ENCODE results near the gene DHRS2. TPM values are rescaled to one million over a fixed set of nuclear protein-coding genes. Genes with fewer than 3 reads are reported as not detected.

Gene DHRS2
- total and polyA plus RNA-seq, 2 of the 13 experiments (the other 11 are each of a cell fraction or from before 2014, with no cell fraction given) = 1,621 to 3,021 TPM

DNA sequence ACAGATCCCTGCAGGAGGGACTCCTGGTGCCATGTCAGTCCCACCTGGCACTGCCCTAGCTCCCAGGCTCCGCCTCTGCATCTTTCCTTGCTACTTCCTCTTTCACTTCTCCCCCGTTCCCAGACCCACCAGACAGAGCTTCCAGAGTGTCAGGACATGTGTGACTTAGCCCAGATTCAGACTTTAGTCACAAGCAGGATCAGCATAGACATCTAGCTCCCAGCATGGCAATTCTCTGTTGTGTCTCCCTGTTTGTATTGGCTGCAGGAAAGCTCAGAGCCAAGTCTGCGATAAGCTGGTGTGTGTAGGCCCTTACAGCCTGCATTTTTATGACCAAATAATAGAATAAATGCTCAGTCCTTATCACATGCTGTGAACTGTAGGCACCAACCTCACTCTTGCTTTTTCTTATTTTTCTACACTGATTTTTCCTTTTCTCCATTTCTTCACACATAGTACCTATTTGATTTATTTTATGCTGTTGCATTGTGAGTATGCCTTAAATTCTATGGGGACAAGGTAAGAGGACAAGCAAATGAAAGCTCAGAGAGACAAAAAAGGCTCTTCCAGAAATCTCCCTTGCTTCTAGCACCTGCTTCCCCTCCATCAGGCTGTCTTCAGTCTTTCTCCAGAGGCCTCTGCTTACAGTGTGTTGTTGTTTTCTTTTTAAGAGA lies 5.9 kb downstream of the DHRS2 start (continued):
- TF ChIP-seq, protein P1, sequence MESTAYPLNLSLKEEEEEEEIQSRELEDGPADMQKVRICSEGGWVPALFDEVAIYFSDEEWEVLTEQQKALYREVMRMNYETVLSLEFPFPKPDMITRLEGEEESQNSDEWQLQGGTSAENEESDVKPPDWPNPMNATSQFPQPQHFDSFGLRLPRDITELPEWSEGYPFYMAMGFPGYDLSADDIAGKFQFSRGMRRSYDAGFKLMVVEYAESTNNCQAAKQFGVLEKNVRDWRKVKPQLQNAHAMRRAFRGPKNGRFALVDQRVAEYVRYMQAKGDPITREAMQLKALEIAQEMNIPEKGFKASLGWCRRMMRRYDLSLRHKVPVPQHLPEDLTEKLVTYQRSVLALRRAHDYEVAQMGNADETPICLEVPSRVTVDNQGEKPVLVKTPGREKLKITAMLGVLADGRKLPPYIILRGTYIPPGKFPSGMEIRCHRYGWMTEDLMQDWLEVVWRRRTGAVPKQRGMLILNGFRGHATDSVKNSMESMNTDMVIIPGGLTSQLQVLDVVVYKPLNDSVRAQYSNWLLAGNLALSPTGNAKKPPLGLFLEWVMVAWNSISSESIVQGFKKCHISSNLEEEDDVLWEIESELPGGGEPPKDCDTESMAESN (CRISPR knock-in tag; conservative IDR thresholded peaks at IDR 0.05) = no peak
- TF ChIP-seq SMARCE1 (IDR thresholded peaks at IDR 0.05; ENCODE audit: borderline replicate concordance) (no peak), ZBTB1 (CRISPR knock-in tag; IDR thresholded peaks at IDR 0.05; ENCODE audit: borderline replicate concordance) (no peak; the same call in 1 of the 2 replicates), RARA (CRISPR knock-in tag; IDR thresholded peaks at IDR 0.05) (no peak), THAP11 (CRISPR knock-in tag; IDR thresholded peaks at IDR 0.05) (no peak), SNAI1 (CRISPR knock-in tag; IDR thresholded peaks at IDR 0.05; ENCODE audit: borderline replicate concordance) (no peak), PLRG1 (conservative IDR thresholded peaks at IDR 0.05) (no peak), ATF1 (CRISPR knock-in tag; IDR thresholded peaks at IDR 0.05) (no peak), ZNF30 (CRISPR knock-in tag; IDR thresholded peaks at IDR 0.05) (no peak), ZNF547 (CRISPR knock-in tag; IDR thresholded peaks at IDR 0.05) (no peak; the same call in 1 of the 2 replicates), MAFF (IDR thresholded peaks at IDR 0.05; ENCODE audit: low read depth, low read length) (no peak), GABPB1 (CRISPR knock-in tag; IDR thresholded peaks at IDR 0.05) (no peak), ZNF3 (CRISPR knock-in tag; IDR thresholded peaks at IDR 0.05) (no peak)
- TF ChIP-seq, protein P2, sequence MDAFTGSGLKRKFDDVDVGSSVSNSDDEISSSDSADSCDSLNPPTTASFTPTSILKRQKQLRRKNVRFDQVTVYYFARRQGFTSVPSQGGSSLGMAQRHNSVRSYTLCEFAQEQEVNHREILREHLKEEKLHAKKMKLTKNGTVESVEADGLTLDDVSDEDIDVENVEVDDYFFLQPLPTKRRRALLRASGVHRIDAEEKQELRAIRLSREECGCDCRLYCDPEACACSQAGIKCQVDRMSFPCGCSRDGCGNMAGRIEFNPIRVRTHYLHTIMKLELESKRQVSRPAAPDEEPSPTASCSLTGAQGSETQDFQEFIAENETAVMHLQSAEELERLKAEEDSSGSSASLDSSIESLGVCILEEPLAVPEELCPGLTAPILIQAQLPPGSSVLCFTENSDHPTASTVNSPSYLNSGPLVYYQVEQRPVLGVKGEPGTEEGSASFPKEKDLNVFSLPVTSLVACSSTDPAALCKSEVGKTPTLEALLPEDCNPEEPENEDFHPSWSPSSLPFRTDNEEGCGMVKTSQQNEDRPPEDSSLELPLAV (CRISPR knock-in tag; conservative IDR thresholded peaks at IDR 0.05; ENCODE audit: low read depth) = no peak
- TF ChIP-seq, protein P3, sequence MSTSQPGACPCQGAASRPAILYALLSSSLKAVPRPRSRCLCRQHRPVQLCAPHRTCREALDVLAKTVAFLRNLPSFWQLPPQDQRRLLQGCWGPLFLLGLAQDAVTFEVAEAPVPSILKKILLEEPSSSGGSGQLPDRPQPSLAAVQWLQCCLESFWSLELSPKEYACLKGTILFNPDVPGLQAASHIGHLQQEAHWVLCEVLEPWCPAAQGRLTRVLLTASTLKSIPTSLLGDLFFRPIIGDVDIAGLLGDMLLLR (CRISPR knock-in tag; IDR thresholded peaks at IDR 0.05) = no peak
- TF ChIP-seq, protein P4, sequence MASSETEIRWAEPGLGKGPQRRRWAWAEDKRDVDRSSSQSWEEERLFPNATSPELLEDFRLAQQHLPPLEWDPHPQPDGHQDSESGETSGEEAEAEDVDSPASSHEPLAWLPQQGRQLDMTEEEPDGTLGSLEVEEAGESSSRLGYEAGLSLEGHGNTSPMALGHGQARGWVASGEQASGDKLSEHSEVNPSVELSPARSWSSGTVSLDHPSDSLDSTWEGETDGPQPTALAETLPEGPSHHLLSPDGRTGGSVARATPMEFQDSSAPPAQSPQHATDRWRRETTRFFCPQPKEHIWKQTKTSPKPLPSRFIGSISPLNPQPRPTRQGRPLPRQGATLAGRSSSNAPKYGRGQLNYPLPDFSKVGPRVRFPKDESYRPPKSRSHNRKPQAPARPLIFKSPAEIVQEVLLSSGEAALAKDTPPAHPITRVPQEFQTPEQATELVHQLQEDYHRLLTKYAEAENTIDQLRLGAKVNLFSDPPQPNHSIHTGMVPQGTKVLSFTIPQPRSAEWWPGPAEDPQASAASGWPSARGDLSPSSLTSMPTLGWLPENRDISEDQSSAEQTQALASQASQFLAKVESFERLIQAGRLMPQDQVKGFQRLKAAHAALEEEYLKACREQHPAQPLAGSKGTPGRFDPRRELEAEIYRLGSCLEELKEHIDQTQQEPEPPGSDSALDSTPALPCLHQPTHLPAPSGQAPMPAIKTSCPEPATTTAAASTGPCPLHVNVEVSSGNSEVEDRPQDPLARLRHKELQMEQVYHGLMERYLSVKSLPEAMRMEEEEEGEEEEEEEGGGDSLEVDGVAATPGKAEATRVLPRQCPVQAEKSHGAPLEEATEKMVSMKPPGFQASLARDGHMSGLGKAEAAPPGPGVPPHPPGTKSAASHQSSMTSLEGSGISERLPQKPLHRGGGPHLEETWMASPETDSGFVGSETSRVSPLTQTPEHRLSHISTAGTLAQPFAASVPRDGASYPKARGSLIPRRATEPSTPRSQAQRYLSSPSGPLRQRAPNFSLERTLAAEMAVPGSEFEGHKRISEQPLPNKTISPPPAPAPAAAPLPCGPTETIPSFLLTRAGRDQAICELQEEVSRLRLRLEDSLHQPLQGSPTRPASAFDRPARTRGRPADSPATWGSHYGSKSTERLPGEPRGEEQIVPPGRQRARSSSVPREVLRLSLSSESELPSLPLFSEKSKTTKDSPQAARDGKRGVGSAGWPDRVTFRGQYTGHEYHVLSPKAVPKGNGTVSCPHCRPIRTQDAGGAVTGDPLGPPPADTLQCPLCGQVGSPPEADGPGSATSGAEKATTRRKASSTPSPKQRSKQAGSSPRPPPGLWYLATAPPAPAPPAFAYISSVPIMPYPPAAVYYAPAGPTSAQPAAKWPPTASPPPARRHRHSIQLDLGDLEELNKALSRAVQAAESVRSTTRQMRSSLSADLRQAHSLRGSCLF (CRISPR knock-in tag; IDR thresholded peaks at IDR 0.05; ENCODE audit: borderline replicate concordance) = no peak
- TF ChIP-seq, protein P5, sequence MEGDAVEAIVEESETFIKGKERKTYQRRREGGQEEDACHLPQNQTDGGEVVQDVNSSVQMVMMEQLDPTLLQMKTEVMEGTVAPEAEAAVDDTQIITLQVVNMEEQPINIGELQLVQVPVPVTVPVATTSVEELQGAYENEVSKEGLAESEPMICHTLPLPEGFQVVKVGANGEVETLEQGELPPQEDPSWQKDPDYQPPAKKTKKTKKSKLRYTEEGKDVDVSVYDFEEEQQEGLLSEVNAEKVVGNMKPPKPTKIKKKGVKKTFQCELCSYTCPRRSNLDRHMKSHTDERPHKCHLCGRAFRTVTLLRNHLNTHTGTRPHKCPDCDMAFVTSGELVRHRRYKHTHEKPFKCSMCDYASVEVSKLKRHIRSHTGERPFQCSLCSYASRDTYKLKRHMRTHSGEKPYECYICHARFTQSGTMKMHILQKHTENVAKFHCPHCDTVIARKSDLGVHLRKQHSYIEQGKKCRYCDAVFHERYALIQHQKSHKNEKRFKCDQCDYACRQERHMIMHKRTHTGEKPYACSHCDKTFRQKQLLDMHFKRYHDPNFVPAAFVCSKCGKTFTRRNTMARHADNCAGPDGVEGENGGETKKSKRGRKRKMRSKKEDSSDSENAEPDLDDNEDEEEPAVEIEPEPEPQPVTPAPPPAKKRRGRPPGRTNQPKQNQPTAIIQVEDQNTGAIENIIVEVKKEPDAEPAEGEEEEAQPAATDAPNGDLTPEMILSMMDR (CRISPR knock-in tag; IDR thresholded peaks at IDR 0.05) = no peak

All from HepG2 (cell line).